K562 (cell line): ENCODE data around the gene SLC2A13. TPM values are rescaled to one million over a fixed set of nuclear protein-coding genes. Genes with fewer than 3 reads are reported as not detected.

Source experiments
- ATAC-seq: fragments of 200-7000 bp; cut with Tn5 transposase; 3 replicates; pipeline ENCODE4 v1.9.1; 2020; ENCODE audit warnings: moderate library complexity
- BruUV-seq: library from RNA; stranded (reverse); fragments of 400-500 nt; replicated peaks from 2 replicates; lab custom pipeline; 2021; lab: Mats Ljungman, UMichigan
- CTCF ChIA-PET: fragments of 300-600 bp; formaldehyde crosslinking; extraction: SDS; loops from one replicate; lab custom pipeline; 2021; ENCODE audit warnings: low intra/inter-chr PET ratio; lab: Yijun Ruan, JAX
- POLR2A ChIA-PET: fragments of 300-600, 350-650 bp; sonication (Branson Sonifier 250); formaldehyde crosslinking; extraction: SDS; loops from one replicate; lab custom pipeline; 2021; ENCODE audit warnings: antibody characterized with exemption, inconsistent platforms; lab: Yijun Ruan, JAX
- DNase-seq, 4 experiments: peaks; one replicate each; pipeline versions ENCODE4 v3.0.0 to v3.0.0-alpha.2; 2011 to 2018; ENCODE audit warnings: low spot score in 3 of 4, mixed read lengths in 3 of 4; ENCODE audit errors: extremely low read depth in 1 of 4
- FAIRE-seq: peaks from 2 replicates; lab custom pipeline; 2011; peaks lifted over from hg19 to GRCh38; lab: Jason Lieb, UNC
- H2AFZ ChIP-seq: 2 replicates; pipeline ENCODE4 v1.6.0; 2011; ENCODE audit warnings: low read depth, low read length, control low read depth, inconsistent platforms
- H3K27ac ChIP-seq: fragments of 200-600 bp; 3 replicates; pipeline ENCODE4 v1.8.0; 2011; ENCODE audit warnings: low read depth, mild to moderate bottlenecking, control low read depth, inconsistent platforms, low read length, moderate library complexity, mixed read lengths; ENCODE audit errors: extremely low read depth
- H3K27me3 ChIP-seq, 2 experiments: fragments of 300-600 bp in 1 of 2; 2 replicates in 1 of 2; 3 replicates in 1 of 2; pipeline versions ENCODE4 v1.6.0 to v1.8.0; 2011; ENCODE audit warnings: inconsistent platforms in 2 of 2, low read length in 2 of 2, mild to moderate bottlenecking in 1 of 2, mixed read lengths in 1 of 2, moderate library complexity in 1 of 2; ENCODE audit not compliant: control insufficient read depth in 2 of 2, insufficient read depth in 2 of 2
- H3K36me3 ChIP-seq: fragments of 300-600 bp; 3 replicates; pipeline ENCODE4 v1.8.0; 2011; ENCODE audit warnings: mild to moderate bottlenecking, low read length, inconsistent platforms; ENCODE audit not compliant: control insufficient read depth, insufficient read depth
- H3K4me1 ChIP-seq, 2 experiments: fragments of 200-600 bp in 1 of 2; replicated peaks in 1 of 2; 2 replicates in 1 of 2; 3 replicates in 1 of 2; pipeline versions ENCODE4 v1.5.1 to v1.8.0; 2011; ENCODE audit warnings: inconsistent platforms in 2 of 2, low read length in 2 of 2, mild to moderate bottlenecking in 1 of 2, mixed read lengths in 1 of 2, moderate library complexity in 1 of 2; ENCODE audit not compliant: control insufficient read depth in 2 of 2, insufficient read depth in 2 of 2
- H3K4me2 ChIP-seq: 2 replicates; pipeline ENCODE4 v1.6.1; 2011; ENCODE audit warnings: low read length, control low read depth, inconsistent platforms, mixed read lengths; ENCODE audit not compliant: insufficient read depth
- H3K4me3 ChIP-seq: fragments of 200-600 bp; sonication (generic), shearing (Covaris generic); 2 replicates; pipeline ENCODE4 v1.5.1; 2016; ENCODE audit warnings: control low read depth, inconsistent platforms
- H3K79me2 ChIP-seq: fragments of 200-600 bp; 3 replicates; pipeline ENCODE4 v1.8.0; 2011; ENCODE audit warnings: low read length, inconsistent platforms; ENCODE audit not compliant: control insufficient read depth, insufficient read depth
- H3K9ac ChIP-seq, 2 experiments: 2 replicates each; pipeline versions ENCODE4 v1.6.0 to v1.6.1; 2011; ENCODE audit warnings: low read depth in 2 of 2, low read length in 2 of 2, control low read depth in 1 of 2, inconsistent platforms in 1 of 2, mild to moderate bottlenecking in 1 of 2, mixed read lengths in 1 of 2; ENCODE audit not compliant: insufficient read depth in 1 of 2
- H3K9me1 ChIP-seq: one replicate; pipeline ENCODE4 v1.6.0; 2011; ENCODE audit warnings: inconsistent platforms, mild to moderate bottlenecking, low read length, moderate library complexity; ENCODE audit not compliant: control insufficient read depth, insufficient read depth
- H3K9me3 ChIP-seq: replicated peaks from 2 replicates; pipeline ENCODE4 v1.5.1; 2011; ENCODE audit warnings: low read depth, low read length, inconsistent platforms; ENCODE audit not compliant: control insufficient read depth, insufficient read depth
- H4K20me1 ChIP-seq: replicated peaks from 2 replicates; pipeline ENCODE4 v1.6.1; 2011; ENCODE audit warnings: low read length, inconsistent platforms, mixed read lengths; ENCODE audit not compliant: control insufficient read depth, insufficient read depth
- SOX6 ChIP-seq: fragments of 450-650 bp; IDR thresholded peaks from 2 replicates; pipeline ENCODE4 v1.6.1; 2014; ENCODE audit warnings: mild to moderate bottlenecking
- ZNF436 ChIP-seq: fragments of 250-450, 450-650 bp; sonication (Bioruptor Pico); formaldehyde crosslinking; IDR thresholded peaks from 2 replicates; pipeline ENCODE4 v1.7.0; 2020; ENCODE audit warnings: mild to moderate bottlenecking
- ZNF561 ChIP-seq: fragments of 450-650 bp; formaldehyde crosslinking; conservative IDR thresholded peaks from 2 replicates; pipeline ENCODE4 v1.4.0; 2020; ENCODE audit warnings: mild to moderate bottlenecking, moderate library complexity
- WGBS: fragments of 100-300 bp; shearing (Covaris generic); methylation state at CpG from one replicate; pipeline ENCODE4 v1.1.6; 2016; ENCODE audit warnings: low coverage, mixed read lengths; ENCODE audit not compliant: insufficient coverage; ENCODE audit errors: missing lambda C conversion rate; 5-methylcytosine and 5-hydroxymethylcytosine counted together
- in situ Hi-C: fragments of 300-500 bp; cut with MboI; formaldehyde crosslinking; loops from 4 replicates; pipeline ENCODE4 v1.15.0; 2018; ENCODE audit warnings: inconsistent platforms, mixed read lengths
- intact Hi-C: fragments of 100-400 bp; cut with micrococcal nuclease; formaldehyde crosslinking; loops from 2 replicates; pipeline ENCODE4 v1.14.2; 2022
- polyA plus RNA-seq, 8 experiments: library from polyadenylated mRNA; depleted of rRNA in 4 of 8; stranded (reverse) in 5 of 8; unstranded in 3 of 8; fragments of >200 nt; fragmentation: Nextera tagmentation in 2 of 8; fragmentation: Illumina TruSeq in 1 of 8; extraction: Ambion mirVana in 2 of 8; extraction: Trizol in 1 of 8; gene quantifications; 2 replicates each; pipeline versions ENCODE4 v1.2.1 to v1.2.3, GENCODE V29; 2011 to 2014; ENCODE audit warnings: inconsistent platforms in 1 of 8, missing spikeins in 1 of 8
- total RNA-seq, 7 experiments: library from RNA; depleted of rRNA in 6 of 7; stranded (reverse); fragments of >200 nt in 6 of 7; fragmentation: Illumina TruSeq in 2 of 7; extraction: Trizol in 2 of 7; gene quantifications; 2 replicates each; pipeline versions ENCODE4 v1.2.1 to v1.2.3, GENCODE V29; 2011 to 2021; ENCODE audit warnings: low replicate concordance in 1 of 7
- TF ChIP-seq, protein P1 (sequence below), 2 experiments: fragments of 450-650 bp in 1 of 2; sonication (generic) in 1 of 2; formaldehyde crosslinking in 1 of 2; IDR thresholded peaks; 2 replicates each; pipeline versions ENCODE4 v1.7.1 to v1.9.0; 2016 to 2022; ENCODE audit warnings: inconsistent platforms in 1 of 2, mild to moderate bottlenecking in 1 of 2, missing genetic modification reagents in 1 of 2

The SLC2A13 gene
- total and polyA plus RNA-seq, 9 of the 15 experiments (the other 6 are each of a cell fraction or from before 2014, with no cell fraction given), result 1.7 to 12.4 (median 9.0) TPM

DNA sequence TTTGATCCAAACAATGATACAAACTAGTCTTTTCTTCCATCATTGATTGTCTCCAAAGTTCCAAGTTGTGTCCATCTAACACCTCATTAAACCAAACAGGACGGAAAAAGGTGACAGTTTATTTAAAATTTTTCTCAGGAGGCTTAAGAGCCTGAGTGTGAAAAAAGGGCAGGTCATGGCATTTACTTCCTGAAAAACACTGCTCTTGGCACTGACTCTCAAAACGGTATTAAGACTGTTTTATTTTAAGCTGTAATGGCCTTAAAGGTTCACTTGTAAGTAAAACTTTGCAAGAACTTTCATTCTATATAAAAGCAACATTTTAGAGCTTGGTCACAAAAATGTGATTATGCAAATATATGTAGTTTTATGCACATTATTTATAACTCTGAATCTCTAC, 222.5 kb downstream of the SLC2A13 start:
- ChIA-PET CTCF (no interaction called here), POLR2A (no interaction called here)
- Histone ChIP-seq H3K9ac (no peak overlapping the region), H3K9me3 (peaks cover 3% of the 10 kb centered on the region; the same call in 1 of the 2 replicates), H3K27me3 (no peaks in the 10 kb centered on the region), H4K20me1 (no peaks in the 10 kb centered on the region), H3K4me1 (no peaks in the 10 kb centered on the region), H3K9me1 (no peaks in the 10 kb centered on the region), H2AFZ (no peak overlapping the region), H3K4me3 (no peak overlapping the region), H3K36me3 (no peaks in the 10 kb centered on the region), H3K79me2 (no peaks in the 10 kb centered on the region), H3K27ac (no peak overlapping the region), H3K4me2 (no peak overlapping the region)
- BruUV-seq, result no TSS peak
- intact Hi-C loops (no loop called here), in situ Hi-C loops (no loop called here)
- no peak for DNase-seq
- no peak for ATAC-seq
- TF ChIP-seq, protein P1, sequence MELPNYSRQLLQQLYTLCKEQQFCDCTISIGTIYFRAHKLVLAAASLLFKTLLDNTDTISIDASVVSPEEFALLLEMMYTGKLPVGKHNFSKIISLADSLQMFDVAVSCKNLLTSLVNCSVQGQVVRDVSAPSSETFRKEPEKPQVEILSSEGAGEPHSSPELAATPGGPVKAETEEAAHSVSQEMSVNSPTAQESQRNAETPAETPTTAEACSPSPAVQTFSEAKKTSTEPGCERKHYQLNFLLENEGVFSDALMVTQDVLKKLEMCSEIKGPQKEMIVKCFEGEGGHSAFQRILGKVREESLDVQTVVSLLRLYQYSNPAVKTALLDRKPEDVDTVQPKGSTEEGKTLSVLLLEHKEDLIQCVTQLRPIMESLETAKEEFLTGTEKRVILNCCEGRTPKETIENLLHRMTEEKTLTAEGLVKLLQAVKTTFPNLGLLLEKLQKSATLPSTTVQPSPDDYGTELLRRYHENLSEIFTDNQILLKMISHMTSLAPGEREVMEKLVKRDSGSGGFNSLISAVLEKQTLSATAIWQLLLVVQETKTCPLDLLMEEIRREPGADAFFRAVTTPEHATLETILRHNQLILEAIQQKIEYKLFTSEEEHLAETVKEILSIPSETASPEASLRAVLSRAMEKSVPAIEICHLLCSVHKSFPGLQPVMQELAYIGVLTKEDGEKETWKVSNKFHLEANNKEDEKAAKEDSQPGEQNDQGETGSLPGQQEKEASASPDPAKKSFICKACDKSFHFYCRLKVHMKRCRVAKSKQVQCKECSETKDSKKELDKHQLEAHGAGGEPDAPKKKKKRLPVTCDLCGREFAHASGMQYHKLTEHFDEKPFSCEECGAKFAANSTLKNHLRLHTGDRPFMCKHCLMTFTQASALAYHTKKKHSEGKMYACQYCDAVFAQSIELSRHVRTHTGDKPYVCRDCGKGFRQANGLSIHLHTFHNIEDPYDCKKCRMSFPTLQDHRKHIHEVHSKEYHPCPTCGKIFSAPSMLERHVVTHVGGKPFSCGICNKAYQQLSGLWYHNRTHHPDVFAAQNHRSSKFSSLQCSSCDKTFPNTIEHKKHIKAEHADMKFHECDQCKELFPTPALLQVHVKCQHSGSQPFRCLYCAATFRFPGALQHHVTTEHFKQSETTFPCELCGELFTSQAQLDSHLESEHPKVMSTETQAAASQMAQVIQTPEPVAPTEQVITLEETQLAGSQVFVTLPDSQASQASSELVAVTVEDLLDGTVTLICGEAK (IDR thresholded peaks at IDR 0.05), result no peak
- TF ChIP-seq, protein P1 (CRISPR knock-in tag; IDR thresholded peaks at IDR 0.05), result no peak
- TF ChIP-seq SOX6 (no peak), ZNF561 (CRISPR knock-in tag) (no peak), ZNF436 (no peak)
- no peak for FAIRE-seq
- WGBS, result 32% methylated on average over 2 of the region's 2 CpGs
